ENCODE data around the gene GBX2.

The GBX2 gene

DNA sequence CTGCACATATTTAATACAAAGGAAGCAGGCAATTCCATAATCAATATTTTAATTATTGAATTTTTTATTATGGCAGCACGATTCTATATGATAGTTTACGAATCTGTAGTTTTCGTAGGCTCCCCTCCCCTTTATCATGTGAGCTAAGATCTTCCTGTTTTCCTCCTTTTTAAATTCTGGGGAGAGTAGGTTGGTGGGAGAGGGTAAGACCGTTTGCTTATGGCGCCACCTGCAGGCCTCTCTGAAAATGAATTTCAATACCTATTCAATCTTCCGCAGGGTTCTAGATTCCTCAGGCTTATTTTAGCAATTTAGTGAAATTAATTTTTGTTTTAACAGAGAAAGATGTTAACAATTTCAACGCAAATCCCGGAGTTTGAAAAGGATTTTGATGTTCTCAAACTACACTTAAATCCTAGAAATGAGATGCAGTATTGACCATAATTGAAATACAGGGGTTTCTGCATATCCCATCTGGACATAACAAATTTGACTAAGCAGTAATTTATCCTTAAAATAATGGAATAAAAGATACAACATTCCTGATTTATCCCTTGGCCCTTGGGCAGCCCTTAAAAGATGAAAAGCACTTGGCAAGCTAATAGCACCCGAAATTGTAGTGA is 12.8 kb upstream of the GBX2 start:
- no peaks in the 10 kb centered on the region for H3K36me3 ChIP-seq (ENCODE audit: control insufficient read depth, insufficient read depth, low read length)
- H3K27ac ChIP-seq (ENCODE audit: low read depth, low read length), result no peak overlapping the region
- H3K4me1 ChIP-seq (ENCODE audit: control insufficient read depth, insufficient read depth, low read length), result peaks cover 18% of the 10 kb centered on the region
- peaks cover 35% of the 10 kb centered on the region for H3K27me3 ChIP-seq (ENCODE audit: control insufficient read depth, insufficient read depth, low read length)
- H3K9me3 ChIP-seq (ENCODE audit: control insufficient read depth, insufficient read depth, low read depth, low read length), result peaks cover 19% of the 10 kb centered on the region
- peak overlapping the region; percentile 61; the same call in 1 of the 2 replicates for H3K4me3 ChIP-seq (ENCODE audit: low read depth, low read length)
- no peak overlapping the region for H3K9ac ChIP-seq (ENCODE audit: low read length)

DNA sequence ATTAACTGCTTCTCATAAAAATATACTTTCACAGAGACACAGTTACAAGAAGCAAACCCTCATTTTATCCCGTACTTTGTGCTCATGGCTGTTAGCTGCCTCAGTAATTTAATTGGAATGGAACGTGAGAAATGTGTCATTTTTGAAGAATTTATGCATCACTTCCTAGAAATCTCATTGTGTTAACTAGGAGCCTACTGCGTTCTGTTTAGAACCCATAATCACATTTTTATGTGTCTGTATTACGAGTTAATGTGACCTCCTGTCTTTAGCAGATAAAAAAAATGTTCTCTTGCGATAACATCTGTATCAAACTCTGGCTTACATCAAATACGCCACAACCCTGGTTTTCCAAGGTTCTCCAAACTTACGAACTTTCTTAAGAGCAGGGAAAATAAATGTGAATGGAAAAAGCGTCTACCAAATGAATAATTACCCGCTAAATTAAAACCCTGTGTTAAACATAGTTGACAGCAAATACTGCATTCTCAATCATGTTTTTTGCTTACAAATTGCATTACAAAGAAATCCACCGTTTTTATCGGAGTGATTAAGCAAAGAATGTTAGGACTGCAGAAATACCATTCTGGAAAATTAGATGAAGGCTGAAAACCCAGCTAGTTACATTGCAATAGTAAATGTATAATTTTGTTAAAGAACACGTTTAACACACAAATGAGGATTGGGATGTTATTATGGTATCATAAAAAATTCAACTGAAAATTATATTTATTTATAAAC is 12.1 kb upstream of the GBX2 start:
- H3K4me1 ChIP-seq (ENCODE audit: control insufficient read depth, insufficient read depth, low read length), result peaks cover 25% of the 10 kb centered on the region
- peaks cover 14% of the 10 kb centered on the region for H3K9me3 ChIP-seq (ENCODE audit: control insufficient read depth, insufficient read depth, low read depth, low read length)
- no peaks in the 10 kb centered on the region for H3K36me3 ChIP-seq (ENCODE audit: control insufficient read depth, insufficient read depth, low read length)
- H3K4me3 ChIP-seq (ENCODE audit: low read depth, low read length), result peak overlapping the region; percentile 61; the same call in 1 of the 2 replicates
- H3K27ac ChIP-seq (ENCODE audit: low read depth, low read length), result no peak overlapping the region
- peaks cover 42% of the 10 kb centered on the region for H3K27me3 ChIP-seq (ENCODE audit: control insufficient read depth, insufficient read depth, low read length)
- peak overlapping the region; percentile 26 for H3K9ac ChIP-seq (ENCODE audit: low read length)

DNA sequence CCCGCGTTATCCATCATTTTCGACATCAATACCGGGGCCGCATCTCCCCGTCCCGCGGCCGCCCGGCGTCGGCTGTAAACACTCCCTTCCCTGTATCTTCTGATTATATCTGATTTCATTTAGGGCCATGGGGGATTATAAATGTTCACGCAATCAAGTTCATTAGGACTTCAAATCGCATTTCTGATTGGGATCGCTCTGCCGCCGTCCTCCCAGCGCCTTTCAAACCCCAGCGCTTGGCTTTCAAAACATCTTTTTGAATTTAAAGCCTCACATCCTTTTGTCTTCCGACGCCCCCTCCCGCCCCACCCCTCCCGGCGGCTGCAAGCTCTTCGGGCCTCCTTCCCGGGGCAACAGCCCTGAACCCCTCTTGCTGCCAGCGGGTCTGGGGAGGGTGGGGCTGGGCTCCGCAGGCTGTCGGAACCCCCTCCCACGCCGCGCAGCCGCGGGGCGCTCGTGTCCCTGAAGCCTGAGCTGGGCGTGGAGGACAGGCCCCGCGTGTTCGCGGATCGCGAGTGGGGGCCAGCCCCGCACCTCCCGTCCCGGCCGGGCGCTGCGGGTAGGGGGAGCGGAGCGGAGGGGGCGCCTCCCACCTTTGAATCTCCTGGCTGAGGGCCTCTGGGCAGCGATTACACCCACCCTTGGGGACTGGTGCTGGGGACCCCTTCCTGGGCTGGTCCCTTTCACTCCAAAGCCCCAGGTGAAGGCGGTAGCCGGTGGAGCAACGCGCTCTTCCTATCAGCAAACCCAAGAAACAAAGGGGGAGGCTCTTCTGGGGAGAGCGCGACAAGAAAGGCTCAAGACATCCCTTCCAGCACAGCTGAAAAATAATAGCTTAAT is 11.3 kb upstream of the GBX2 start:
- Histone ChIP-seq H3K4me1 (ENCODE audit: control insufficient read depth, insufficient read depth, low read length) (peaks cover 33% of the 10 kb centered on the region), H3K4me3 (ENCODE audit: low read depth, low read length) (peak overlapping the region; percentile 61), H3K36me3 (ENCODE audit: control insufficient read depth, insufficient read depth, low read length) (no peaks in the 10 kb centered on the region), H3K27me3 (ENCODE audit: control insufficient read depth, insufficient read depth, low read length) (peaks cover 49% of the 10 kb centered on the region), H3K9ac (ENCODE audit: low read length) (peak overlapping the region; percentile 27), H3K27ac (ENCODE audit: low read depth, low read length) (no peak overlapping the region), H3K9me3 (ENCODE audit: control insufficient read depth, insufficient read depth, low read depth, low read length) (peaks cover 6% of the 10 kb centered on the region)

DNA sequence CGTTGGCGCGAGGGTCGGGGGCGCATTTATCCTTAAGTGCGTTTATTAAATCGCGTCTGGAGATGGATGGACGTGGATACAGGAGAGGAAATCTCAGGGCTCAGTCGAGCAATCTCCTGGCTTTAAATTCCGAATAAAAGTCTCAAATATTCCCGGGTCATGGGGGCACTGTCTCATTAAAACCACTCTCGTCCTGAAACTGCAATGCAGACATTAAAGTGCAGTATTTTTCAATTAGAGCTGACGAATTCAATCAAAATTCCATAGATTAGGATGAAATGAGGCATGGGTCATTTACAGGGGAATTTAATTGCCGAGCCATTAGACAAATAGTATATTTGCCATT is 10.7 kb upstream of the GBX2 start:
- peak overlapping the region; percentile 61 for H3K4me3 ChIP-seq (ENCODE audit: low read depth, low read length)
- H3K36me3 ChIP-seq (ENCODE audit: control insufficient read depth, insufficient read depth, low read length), result no peaks in the 10 kb centered on the region
- H3K27me3 ChIP-seq (ENCODE audit: control insufficient read depth, insufficient read depth, low read length), result peaks cover 55% of the 10 kb centered on the region
- peak overlapping the region; percentile 27 for H3K9ac ChIP-seq (ENCODE audit: low read length)
- H3K27ac ChIP-seq (ENCODE audit: low read depth, low read length), result peak overlapping the region; percentile 63; the same call in 1 of the 2 replicates
- H3K4me1 ChIP-seq (ENCODE audit: control insufficient read depth, insufficient read depth, low read length), result peaks cover 38% of the 10 kb centered on the region
- peaks cover 1% of the 10 kb centered on the region; the same call in 1 of the 2 replicates for H3K9me3 ChIP-seq (ENCODE audit: control insufficient read depth, insufficient read depth, low read depth, low read length)

- Histone ChIP-seq H3K27ac (ENCODE audit: low read depth, low read length) (peak overlapping the region; percentile 63; the same call in 1 of the 2 replicates), H3K9me3 (ENCODE audit: control insufficient read depth, insufficient read depth, low read depth, low read length) (no peaks in the 10 kb centered on the region), H3K36me3 (ENCODE audit: control insufficient read depth, insufficient read depth, low read length) (no peaks in the 10 kb centered on the region), H3K4me1 (ENCODE audit: control insufficient read depth, insufficient read depth, low read length) (peaks cover 45% of the 10 kb centered on the region), H3K4me3 (ENCODE audit: low read depth, low read length) (peak overlapping the region; percentile 61), H3K9ac (ENCODE audit: low read length) (peak overlapping the region; percentile 27), H3K27me3 (ENCODE audit: control insufficient read depth, insufficient read depth, low read length) (peaks cover 62% of the 10 kb centered on the region)
Measured at GRCh38 chr2:236177967-236178889, 10.0 kb upstream of the GBX2 start.

- Histone ChIP-seq H3K4me1 (ENCODE audit: control insufficient read depth, insufficient read depth, low read length) (peaks cover 48% of the 10 kb centered on the region), H3K9ac (ENCODE audit: low read length) (no peak overlapping the region), H3K27me3 (ENCODE audit: control insufficient read depth, insufficient read depth, low read length) (peaks cover 68% of the 10 kb centered on the region), H3K36me3 (ENCODE audit: control insufficient read depth, insufficient read depth, low read length) (no peaks in the 10 kb centered on the region), H3K27ac (ENCODE audit: low read depth, low read length) (no peak overlapping the region), H3K9me3 (ENCODE audit: control insufficient read depth, insufficient read depth, low read depth, low read length) (no peaks in the 10 kb centered on the region), H3K4me3 (ENCODE audit: low read depth, low read length) (peak overlapping the region; percentile 61)
Measured at GRCh38 chr2:236177604-236177966, 9.4 kb upstream of the GBX2 start.

DNA sequence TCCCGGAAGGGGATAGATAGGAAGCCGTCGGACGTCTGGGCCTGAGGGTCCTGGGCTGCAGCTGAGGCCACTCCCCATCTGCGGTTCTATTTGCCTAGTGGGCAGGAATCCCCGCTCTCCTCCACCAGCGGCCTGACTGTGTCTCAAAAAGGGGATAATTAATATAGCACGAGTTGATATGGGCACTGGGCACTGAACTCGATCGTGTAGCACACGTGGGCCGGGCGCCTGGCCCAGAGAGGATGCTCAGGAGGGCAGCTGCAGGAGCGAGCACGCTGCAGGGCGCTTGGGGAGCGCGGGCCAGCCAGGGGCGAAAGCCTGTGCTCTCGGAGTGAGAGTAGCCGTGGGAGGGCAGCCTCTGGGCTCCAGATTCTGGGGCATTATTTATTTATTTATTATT is 8.8 kb upstream of the GBX2 start:
- Histone ChIP-seq H3K4me3 (ENCODE audit: low read depth, low read length) (no peak overlapping the region), H3K27ac (ENCODE audit: low read depth, low read length) (no peak overlapping the region), H3K4me1 (ENCODE audit: control insufficient read depth, insufficient read depth, low read length) (peaks cover 54% of the 10 kb centered on the region), H3K9me3 (ENCODE audit: control insufficient read depth, insufficient read depth, low read depth, low read length) (no peaks in the 10 kb centered on the region), H3K9ac (ENCODE audit: low read length) (no peak overlapping the region), H3K36me3 (ENCODE audit: control insufficient read depth, insufficient read depth, low read length) (no peaks in the 10 kb centered on the region), H3K27me3 (ENCODE audit: control insufficient read depth, insufficient read depth, low read length) (peaks cover 74% of the 10 kb centered on the region)

GRCh38 chr2:236176417-236176816 is 8.2 kb upstream of the GBX2 start:
- Histone ChIP-seq H3K4me1 (ENCODE audit: control insufficient read depth, insufficient read depth, low read length) (peaks cover 58% of the 10 kb centered on the region), H3K27me3 (ENCODE audit: control insufficient read depth, insufficient read depth, low read length) (peaks cover 80% of the 10 kb centered on the region), H3K36me3 (ENCODE audit: control insufficient read depth, insufficient read depth, low read length) (no peaks in the 10 kb centered on the region), H3K9ac (ENCODE audit: low read length) (no peak overlapping the region), H3K4me3 (ENCODE audit: low read depth, low read length) (no peak overlapping the region), H3K9me3 (ENCODE audit: control insufficient read depth, insufficient read depth, low read depth, low read length) (no peaks in the 10 kb centered on the region), H3K27ac (ENCODE audit: low read depth, low read length) (no peak overlapping the region)

DNA sequence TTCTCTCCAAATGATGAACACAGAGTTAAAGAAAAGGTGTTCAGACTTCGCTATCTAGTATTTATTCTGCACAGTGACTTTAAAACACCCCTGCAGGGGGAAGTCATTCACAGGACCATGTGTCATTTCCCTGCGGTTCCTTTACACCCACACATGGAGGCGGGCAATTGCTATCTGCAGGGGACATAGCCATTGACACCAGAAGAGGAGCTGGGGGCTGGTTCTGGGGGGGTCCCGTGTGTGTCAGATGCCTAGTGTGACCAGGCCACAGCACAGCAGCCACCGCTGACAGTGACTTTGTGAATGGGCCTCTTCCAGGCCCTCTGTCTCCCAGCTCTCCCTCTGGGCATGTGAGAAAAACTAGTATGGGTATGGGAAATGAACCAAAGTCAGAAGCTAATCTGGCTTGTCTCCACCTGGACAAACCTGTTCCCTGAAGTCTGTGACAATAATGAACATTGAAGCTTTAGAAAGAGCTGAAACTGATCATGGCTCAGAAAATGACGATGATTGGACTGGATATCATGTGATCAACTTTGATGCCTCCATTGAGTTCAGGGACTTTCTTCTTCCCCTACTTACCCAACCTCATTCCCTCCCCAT is 7.5 kb upstream of the GBX2 start:
- H3K36me3 ChIP-seq (ENCODE audit: control insufficient read depth, insufficient read depth, low read length), result no peaks in the 10 kb centered on the region
- H3K4me1 ChIP-seq (ENCODE audit: control insufficient read depth, insufficient read depth, low read length), result peaks cover 65% of the 10 kb centered on the region
- H3K4me3 ChIP-seq (ENCODE audit: low read depth, low read length), result no peak overlapping the region
- H3K9ac ChIP-seq (ENCODE audit: low read length), result no peak overlapping the region
- peaks cover 88% of the 10 kb centered on the region for H3K27me3 ChIP-seq (ENCODE audit: control insufficient read depth, insufficient read depth, low read length)
- H3K9me3 ChIP-seq (ENCODE audit: control insufficient read depth, insufficient read depth, low read depth, low read length), result no peaks in the 10 kb centered on the region
- H3K27ac ChIP-seq (ENCODE audit: low read depth, low read length), result no peak overlapping the region
